Liver (tissue), 9 donors: Measurements from ENCODE around the gene CMC2. TPM values are rescaled to one million over a fixed set of nuclear protein-coding genes. Genes with fewer than 3 reads are reported as not detected.

Experiments
- DNase-seq: peaks from one replicate; pipeline ENCODE4 v3.0.0-alpha.2; 2017; ENCODE audit warnings: low spot score
- H3K27ac ChIP-seq, 2 donors: one replicate each; pipeline ENCODE4 v1.7.0; 2013; ENCODE audit warnings: inconsistent platforms in 2 of 2, low read length in 2 of 2, control low read depth in 1 of 2, low read depth in 1 of 2, mild to moderate bottlenecking in 1 of 2
- H3K27me3 ChIP-seq, 4 donors: one replicate each; pipeline versions ENCODE4 v1.6.1 to v1.7.0; 2013; ENCODE audit warnings: low read length in 3 of 4, inconsistent platforms in 1 of 4, mild to moderate bottlenecking in 1 of 4, moderate library complexity in 1 of 4; ENCODE audit not compliant: control insufficient read depth in 4 of 4, insufficient read depth in 4 of 4
- H3K36me3 ChIP-seq, 4 donors: one replicate each; pipeline versions ENCODE4 v1.6.1 to v1.7.0; 2013; ENCODE audit warnings: low read length in 3 of 4, mild to moderate bottlenecking in 3 of 4, low read depth in 1 of 4, moderate library complexity in 1 of 4; ENCODE audit not compliant: control insufficient read depth in 4 of 4, insufficient read depth in 3 of 4
- H3K4me1 ChIP-seq, 4 donors: one replicate each; pipeline versions ENCODE4 v1.6.1 to v1.7.0; 2013; ENCODE audit warnings: low read length in 3 of 4, mild to moderate bottlenecking in 3 of 4, moderate library complexity in 1 of 4; ENCODE audit not compliant: control insufficient read depth in 4 of 4, insufficient read depth in 4 of 4
- H3K4me3 ChIP-seq, 3 donors: one replicate each; pipeline versions ENCODE4 v1.6.1 to v1.7.0; 2013; ENCODE audit warnings: low read length in 3 of 3, control low read depth in 1 of 3, low read depth in 1 of 3, mild to moderate bottlenecking in 1 of 3
- H3K9ac ChIP-seq, 2 donors: one replicate each; pipeline ENCODE4 v1.7.0; 2013; ENCODE audit warnings: low read length in 2 of 2, mild to moderate bottlenecking in 2 of 2, moderate library complexity in 2 of 2, control low read depth in 1 of 2, low read depth in 1 of 2
- H3K9me3 ChIP-seq, 4 donors: one replicate each; pipeline versions ENCODE4 v1.6.1 to v1.7.0; 2013; ENCODE audit warnings: low read length in 3 of 4; ENCODE audit not compliant: control insufficient read depth in 4 of 4
- FOXA1 ChIP-seq: IDR thresholded peaks from 2 replicates; pipeline ENCODE4 v1.6.1; 2016; ENCODE audit warnings: antibody characterized with exemption
- FOXA2 ChIP-seq: IDR thresholded peaks from 2 replicates; pipeline ENCODE4 v1.6.1; 2016; ENCODE audit warnings: antibody characterized with exemption
- GABPA ChIP-seq, 2 donors: IDR thresholded peaks in 1 of 2; conservative IDR thresholded peaks in 1 of 2; 2 replicates each; pipeline ENCODE4 v1.6.1; 2016; ENCODE audit warnings: antibody characterized with exemption in 2 of 2, mild to moderate bottlenecking in 1 of 2, moderate library complexity in 1 of 2
- HNF4A ChIP-seq, 2 donors: conservative IDR thresholded peaks; 2 replicates each; pipeline ENCODE4 v1.6.1; 2016; ENCODE audit warnings: antibody characterized with exemption in 2 of 2, mild to moderate bottlenecking in 2 of 2
- HNF4G ChIP-seq: IDR thresholded peaks from 2 replicates; pipeline ENCODE4 v1.6.1; 2016; ENCODE audit warnings: antibody characterized with exemption
- JUND ChIP-seq, 2 donors: IDR thresholded peaks; 2 replicates each; pipeline ENCODE4 v1.6.1; 2016; ENCODE audit warnings: antibody characterized with exemption in 2 of 2
- NR2F2 ChIP-seq: IDR thresholded peaks from 2 replicates; pipeline ENCODE4 v1.6.1; 2016; ENCODE audit warnings: antibody characterized with exemption
- RAD21 ChIP-seq, 2 donors: IDR thresholded peaks; 2 replicates each; pipeline ENCODE4 v1.6.1; 2016; ENCODE audit warnings: antibody characterized with exemption in 2 of 2, mild to moderate bottlenecking in 2 of 2
- RXRA ChIP-seq, 2 donors: IDR thresholded peaks; 2 replicates each; pipeline ENCODE4 v1.6.1; 2017 to 2018; ENCODE audit warnings: antibody characterized with exemption in 2 of 2, mild to moderate bottlenecking in 1 of 2
- SP1 ChIP-seq: IDR thresholded peaks from 2 replicates; pipeline ENCODE4 v1.6.1; 2018; ENCODE audit warnings: antibody characterized with exemption, mild to moderate bottlenecking
- TAF1 ChIP-seq: conservative IDR thresholded peaks from 2 replicates; pipeline ENCODE4 v1.6.1; 2016; ENCODE audit warnings: antibody characterized with exemption, mild to moderate bottlenecking
- YY1 ChIP-seq: IDR thresholded peaks from 2 replicates; pipeline ENCODE4 v1.6.1; 2016; ENCODE audit warnings: antibody characterized with exemption, mild to moderate bottlenecking
- WGBS: extraction: QIAGEN DNeasy Blood & Tissue Kit; methylation state at CpG from one replicate; pipeline ENCODE4 v1.1.7; 2013; 5-methylcytosine and 5-hydroxymethylcytosine counted together
- polyA plus RNA-seq, 2 donors: library from polyadenylated mRNA; stranded (reverse) in 1 of 2; unstranded in 1 of 2; fragments of 200-250 nt in 1 of 2; fragments of >200 nt in 1 of 2; fragmentation: Nextera tagmentation in 1 of 2; extraction: Ambion mirVana in 1 of 2; gene quantifications; one replicate each; pipeline versions ENCODE4 v1.2.1 to v1.2.3, GENCODE V29; 2013 to 2015
- total RNA-seq, 2 donors: library from RNA; depleted of rRNA; stranded (reverse); fragments of >200 nt; gene quantifications; one replicate each; pipeline ENCODE4 v1.2.3, GENCODE V29; 2014
- TF ChIP-seq, protein P1 (sequence below): IDR thresholded peaks from 2 replicates; pipeline ENCODE4 v1.6.1; 2016; ENCODE audit warnings: antibody characterized with exemption
- TF ChIP-seq, protein P2 (sequence below): IDR thresholded peaks from 2 replicates; pipeline ENCODE4 v1.6.1; 2016; ENCODE audit warnings: antibody characterized with exemption
- TF ChIP-seq, protein P3 (sequence below): IDR thresholded peaks from 2 replicates; pipeline ENCODE4 v1.6.1; 2016; ENCODE audit warnings: antibody characterized with exemption, mild to moderate bottlenecking
- TF ChIP-seq, protein P4 (sequence below): IDR thresholded peaks from 2 replicates; pipeline ENCODE4 v1.6.1; 2016; ENCODE audit warnings: antibody characterized with exemption
- donor health status: healthy.
- donor health status: healthy.
- donor health status: healthy.
- donor health status: healthy.
- donor health status: healthy.

Gene CMC2
- total and polyA plus RNA-seq, 4 donors: 26.2 to 98.4 (median 42.5) TPM

DNA sequence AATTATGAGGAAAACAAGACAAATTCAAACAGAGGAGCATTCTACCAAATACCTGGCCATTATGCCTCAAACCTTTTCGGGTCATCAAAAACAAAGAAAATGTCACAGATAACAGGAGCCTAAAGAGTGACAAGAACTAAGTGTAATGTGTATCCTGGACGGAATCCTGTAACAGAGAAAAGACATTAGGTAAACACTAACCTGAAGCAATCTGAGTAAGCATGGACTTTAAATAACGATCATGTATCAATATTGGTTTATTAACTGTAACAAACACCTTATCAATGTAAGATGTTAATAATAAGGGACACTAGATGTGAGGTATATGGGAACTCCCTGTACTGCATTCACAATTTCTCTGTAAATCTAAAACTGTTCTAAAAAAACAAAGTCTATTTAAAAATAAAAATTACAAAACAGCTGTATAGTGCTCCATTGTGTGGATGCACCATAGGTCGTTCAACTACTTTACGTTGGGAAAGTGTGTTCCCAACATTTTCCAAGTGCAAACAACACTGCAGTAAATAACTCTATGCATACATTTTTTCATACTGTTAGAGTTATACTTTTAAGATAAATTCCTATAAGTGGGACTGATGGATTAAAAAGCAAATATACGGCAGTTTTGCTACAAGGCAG, 14.8 kb downstream of the CMC2 start (continued):
- no peak for TF ChIP-seq TAF1

DNA sequence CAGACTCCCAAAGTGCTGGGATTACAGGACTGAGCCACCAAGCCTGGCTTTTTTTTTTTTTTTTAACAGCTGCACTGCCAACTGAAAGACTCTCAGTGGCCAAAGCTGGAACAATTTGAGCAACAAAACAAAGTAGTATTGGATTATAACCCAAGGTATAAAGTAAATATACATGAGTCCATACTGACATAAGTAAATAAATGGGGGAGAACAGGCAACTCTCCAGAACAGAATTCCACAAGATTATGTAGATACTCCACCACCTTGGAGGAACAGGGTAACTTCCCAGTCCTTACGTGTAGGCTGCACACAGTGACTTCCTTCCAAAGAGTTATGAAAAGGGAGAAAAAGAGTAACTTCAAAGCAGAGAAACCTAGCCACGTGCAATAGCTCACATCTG, 15.7 kb downstream of the CMC2 start:
- Histone ChIP-seq H3K4me3 (no peak overlapping the region), H3K4me1 (peaks cover 14 to 84% (median 55%) of the 10 kb centered on the region in 4 donors), H3K36me3 (no peaks in the 10 kb centered on the region), H3K9ac (no peak overlapping the region), H3K27me3 (no peaks in the 10 kb centered on the region), H3K9me3 (no peaks in the 10 kb centered on the region), H3K27ac (peak overlapping the region; percentile 77 to 83)
- no peak for TF ChIP-seq HNF4A (conservative IDR thresholded peaks at IDR 0.05)
- TF ChIP-seq, protein P1, sequence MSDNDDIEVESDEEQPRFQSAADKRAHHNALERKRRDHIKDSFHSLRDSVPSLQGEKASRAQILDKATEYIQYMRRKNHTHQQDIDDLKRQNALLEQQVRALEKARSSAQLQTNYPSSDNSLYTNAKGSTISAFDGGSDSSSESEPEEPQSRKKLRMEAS: no peak
- TF ChIP-seq RXRA (IDR thresholded peaks at IDR 0.05): no peak
- TF ChIP-seq NR2F2: no peak
- TF ChIP-seq, protein P2, sequence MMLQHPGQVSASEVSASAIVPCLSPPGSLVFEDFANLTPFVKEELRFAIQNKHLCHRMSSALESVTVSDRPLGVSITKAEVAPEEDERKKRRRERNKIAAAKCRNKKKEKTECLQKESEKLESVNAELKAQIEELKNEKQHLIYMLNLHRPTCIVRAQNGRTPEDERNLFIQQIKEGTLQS: no peak
- TF ChIP-seq, protein P3, sequence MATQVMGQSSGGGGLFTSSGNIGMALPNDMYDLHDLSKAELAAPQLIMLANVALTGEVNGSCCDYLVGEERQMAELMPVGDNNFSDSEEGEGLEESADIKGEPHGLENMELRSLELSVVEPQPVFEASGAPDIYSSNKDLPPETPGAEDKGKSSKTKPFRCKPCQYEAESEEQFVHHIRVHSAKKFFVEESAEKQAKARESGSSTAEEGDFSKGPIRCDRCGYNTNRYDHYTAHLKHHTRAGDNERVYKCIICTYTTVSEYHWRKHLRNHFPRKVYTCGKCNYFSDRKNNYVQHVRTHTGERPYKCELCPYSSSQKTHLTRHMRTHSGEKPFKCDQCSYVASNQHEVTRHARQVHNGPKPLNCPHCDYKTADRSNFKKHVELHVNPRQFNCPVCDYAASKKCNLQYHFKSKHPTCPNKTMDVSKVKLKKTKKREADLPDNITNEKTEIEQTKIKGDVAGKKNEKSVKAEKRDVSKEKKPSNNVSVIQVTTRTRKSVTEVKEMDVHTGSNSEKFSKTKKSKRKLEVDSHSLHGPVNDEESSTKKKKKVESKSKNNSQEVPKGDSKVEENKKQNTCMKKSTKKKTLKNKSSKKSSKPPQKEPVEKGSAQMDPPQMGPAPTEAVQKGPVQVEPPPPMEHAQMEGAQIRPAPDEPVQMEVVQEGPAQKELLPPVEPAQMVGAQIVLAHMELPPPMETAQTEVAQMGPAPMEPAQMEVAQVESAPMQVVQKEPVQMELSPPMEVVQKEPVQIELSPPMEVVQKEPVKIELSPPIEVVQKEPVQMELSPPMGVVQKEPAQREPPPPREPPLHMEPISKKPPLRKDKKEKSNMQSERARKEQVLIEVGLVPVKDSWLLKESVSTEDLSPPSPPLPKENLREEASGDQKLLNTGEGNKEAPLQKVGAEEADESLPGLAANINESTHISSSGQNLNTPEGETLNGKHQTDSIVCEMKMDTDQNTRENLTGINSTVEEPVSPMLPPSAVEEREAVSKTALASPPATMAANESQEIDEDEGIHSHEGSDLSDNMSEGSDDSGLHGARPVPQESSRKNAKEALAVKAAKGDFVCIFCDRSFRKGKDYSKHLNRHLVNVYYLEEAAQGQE: no peak
- no peak for TF ChIP-seq SP1
- no peak for TF ChIP-seq FOXA1
- WGBS: 50% methylated on average over 2 of the region's 2 CpGs
- no peak for DNase-seq

DNA sequence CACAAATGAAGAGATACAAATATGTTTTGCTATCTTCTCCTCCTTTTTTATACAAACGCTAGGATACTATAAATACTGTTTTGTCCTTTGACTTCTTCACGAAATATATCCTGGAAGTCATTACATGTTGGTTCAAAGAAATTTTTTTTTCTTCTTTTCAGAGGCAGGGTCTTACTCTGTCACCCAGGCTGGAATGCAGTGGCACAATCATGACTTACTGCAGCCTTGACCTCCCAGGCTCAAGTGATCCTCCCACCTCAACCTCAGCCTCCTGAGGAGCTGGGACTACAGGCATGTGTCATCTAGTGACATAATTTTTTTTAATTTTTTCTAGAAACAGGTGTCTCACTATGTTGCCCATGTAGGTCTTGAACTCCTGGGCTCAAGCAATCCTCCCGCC, 16.1 kb downstream of the CMC2 start:
- no peak for DNase-seq
- Histone ChIP-seq H3K4me1 (peaks cover 14 to 81% (median 55%) of the 10 kb centered on the region in 4 donors), H3K36me3 (no peaks in the 10 kb centered on the region), H3K9me3 (no peaks in the 10 kb centered on the region), H3K9ac (no peak overlapping the region), H3K27me3 (no peaks in the 10 kb centered on the region), H3K4me3 (no peak overlapping the region), H3K27ac (no peak overlapping the region)
- TF ChIP-seq, protein P3: no peak
- TF ChIP-seq FOXA2 (no peak), SP1 (no peak), YY1 (no peak), GABPA (IDR thresholded peaks at IDR 0.05 in 1 of 2, conservative IDR thresholded peaks at IDR 0.05 in 1 of 2) (no peak), HNF4G (no peak), RAD21 (IDR thresholded peaks at IDR 0.05) (no peak), JUND (IDR thresholded peaks at IDR 0.05) (no peak), NR2F2 (no peak), HNF4A (conservative IDR thresholded peaks at IDR 0.05) (no peak)
- TF ChIP-seq, protein P4, sequence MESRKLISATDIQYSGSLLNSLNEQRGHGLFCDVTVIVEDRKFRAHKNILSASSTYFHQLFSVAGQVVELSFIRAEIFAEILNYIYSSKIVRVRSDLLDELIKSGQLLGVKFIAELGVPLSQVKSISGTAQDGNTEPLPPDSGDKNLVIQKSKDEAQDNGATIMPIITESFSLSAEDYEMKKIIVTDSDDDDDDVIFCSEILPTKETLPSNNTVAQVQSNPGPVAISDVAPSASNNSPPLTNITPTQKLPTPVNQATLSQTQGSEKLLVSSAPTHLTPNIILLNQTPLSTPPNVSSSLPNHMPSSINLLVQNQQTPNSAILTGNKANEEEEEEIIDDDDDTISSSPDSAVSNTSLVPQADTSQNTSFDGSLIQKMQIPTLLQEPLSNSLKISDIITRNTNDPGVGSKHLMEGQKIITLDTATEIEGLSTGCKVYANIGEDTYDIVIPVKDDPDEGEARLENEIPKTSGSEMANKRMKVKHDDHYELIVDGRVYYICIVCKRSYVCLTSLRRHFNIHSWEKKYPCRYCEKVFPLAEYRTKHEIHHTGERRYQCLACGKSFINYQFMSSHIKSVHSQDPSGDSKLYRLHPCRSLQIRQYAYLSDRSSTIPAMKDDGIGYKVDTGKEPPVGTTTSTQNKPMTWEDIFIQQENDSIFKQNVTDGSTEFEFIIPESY: no peak
- WGBS: 60% methylated on average over 3 of the region's 3 CpGs
